Fibroblast of peridontal ligament (primary cell): ENCODE results near the gene VPS35.

Experiments
- DNase-seq: peaks from one replicate; pipeline ENCODE4 v3.0.0-alpha.2; 2010; ENCODE audit errors: extremely low read depth

The VPS35 gene

DNA sequence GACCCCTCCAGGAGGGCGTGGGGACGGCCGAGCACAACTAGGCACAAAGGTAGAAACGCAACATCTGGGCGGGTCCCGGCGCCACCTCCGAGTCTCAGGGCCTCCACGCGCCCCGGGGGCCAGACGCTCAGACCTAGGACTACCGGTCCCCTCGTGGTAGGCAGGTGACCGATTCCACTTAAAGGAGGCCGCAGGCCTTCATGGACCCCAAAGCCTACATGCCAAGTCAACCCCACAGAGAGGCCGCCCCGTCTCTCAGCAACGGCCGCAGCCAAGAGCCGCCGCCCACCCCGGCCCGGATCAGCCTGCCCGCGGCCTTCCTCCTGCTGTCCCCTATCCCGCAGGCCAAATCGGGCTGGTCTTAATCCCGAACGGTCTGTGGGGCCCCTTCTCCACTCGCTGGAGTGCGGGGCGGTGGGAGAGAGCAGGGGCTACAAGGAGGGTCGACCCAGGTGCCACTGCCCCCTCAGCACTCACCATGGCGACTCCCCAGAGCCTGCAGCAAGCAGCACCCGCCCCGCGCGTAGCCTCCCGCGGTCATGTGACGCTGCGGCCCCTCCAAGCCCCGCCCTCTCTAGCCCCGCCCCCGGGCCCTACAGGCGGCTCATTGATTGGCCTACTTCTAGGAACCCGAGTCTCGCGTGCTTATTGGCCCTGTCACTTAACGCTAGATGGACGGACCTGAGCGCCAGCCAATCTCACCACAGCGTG lies at the start of gene VPS35:
Gene VPS35 (minus strand): TSS at position 525 of the 711 bp plus-strand sequence. CDS start 45 bp downstream, at position 480.
- peak; percentile 99 for DNase-seq

DNA sequence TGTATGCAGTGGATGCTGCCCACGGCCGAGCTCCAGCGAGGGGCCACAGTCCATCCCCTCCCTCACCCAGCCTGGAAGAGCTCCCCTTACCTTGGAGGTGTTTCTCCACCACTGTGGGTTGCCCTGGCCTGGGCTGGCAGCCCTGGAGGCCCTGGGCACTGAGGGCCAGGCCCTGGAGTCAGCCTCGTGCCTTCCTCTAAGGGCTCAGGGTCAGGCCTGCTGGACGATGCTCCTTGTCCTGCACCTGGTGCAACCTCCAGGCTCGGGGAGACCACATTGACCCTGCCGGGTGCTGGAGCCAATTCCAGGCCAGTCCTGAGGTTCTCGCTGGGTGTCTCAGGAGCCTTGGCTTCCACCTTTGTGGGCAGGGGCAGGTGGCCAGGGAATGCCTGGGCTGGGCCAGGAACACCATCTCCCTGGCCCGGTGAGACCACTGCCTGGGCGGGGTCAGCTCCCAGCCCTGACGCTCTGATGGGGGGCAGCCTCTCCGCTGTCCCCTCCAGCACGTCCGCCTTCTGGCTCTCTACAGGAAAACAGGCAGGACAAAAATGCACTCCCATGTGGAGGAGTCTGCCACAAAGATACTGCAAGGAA lies 48.7 kb upstream of the VPS35 start:
- DNase-seq: no peak

DNA sequence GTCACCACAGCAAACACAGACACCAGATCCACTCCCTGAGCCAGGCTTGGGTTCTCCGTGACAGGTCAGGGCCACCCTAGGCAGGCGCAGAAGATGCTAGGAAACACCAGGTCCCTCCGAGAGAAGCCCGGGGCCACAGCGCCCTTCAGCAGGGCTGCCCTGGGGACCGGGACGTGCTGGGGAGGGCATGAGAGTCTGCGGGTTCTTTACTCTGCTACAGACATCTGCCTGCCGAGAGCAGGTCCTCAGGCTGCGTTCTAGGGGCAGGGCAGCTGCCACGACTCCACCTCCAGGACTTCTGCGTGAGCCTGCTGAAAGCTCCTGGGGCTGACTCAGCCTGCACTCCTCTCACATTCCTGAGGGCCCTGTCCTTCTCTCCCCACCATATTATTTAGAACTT lies 47.7 kb upstream of the VPS35 start:
- no peak for DNase-seq

DNA sequence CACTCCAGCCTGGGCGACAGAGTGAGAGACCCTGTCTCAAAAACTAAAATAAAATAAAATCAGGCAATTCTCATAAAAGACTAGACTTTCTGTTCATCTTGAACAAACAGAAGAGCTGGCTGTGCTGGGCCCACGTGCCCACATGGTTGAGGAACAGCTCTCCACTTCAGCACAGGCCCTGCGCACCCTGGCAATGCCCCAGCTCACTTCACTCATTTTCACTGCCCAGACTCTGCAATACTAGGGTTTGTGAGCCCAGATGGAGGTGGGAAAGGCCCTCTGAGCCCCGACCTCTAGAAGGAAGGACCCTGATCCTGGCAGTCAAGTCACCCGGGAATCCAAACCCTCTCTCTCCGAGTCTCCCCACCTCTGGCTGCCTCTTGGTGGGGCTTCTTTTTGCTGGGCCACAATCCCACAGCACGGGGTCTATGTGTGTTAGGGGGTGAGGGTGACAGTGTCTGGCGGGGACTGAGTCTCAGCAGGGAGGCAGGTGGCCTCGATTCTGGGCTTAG lies 44.4 kb upstream of the VPS35 start:
- DNase-seq: no peak

DNA sequence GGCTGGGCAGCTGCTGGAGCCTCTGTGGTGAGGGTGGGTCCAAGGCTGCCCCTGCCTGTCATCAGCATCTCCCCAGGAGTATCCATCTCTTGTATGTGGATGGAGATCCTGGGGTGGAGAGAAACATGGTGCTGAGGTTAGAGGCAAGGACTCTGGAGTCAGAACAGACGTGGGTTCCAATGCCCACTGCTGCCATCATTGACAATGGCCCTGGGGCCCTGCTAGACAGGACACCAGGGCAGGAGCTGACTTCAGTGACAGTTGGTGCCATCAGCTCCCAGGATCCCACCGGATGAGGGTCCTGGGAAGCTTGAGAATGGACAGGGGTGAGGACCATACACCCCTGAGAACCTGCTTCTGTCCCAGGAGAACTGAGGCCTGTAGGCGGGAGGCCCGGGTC lies 43.6 kb upstream of the VPS35 start:
- DNase-seq: no peak

DNA sequence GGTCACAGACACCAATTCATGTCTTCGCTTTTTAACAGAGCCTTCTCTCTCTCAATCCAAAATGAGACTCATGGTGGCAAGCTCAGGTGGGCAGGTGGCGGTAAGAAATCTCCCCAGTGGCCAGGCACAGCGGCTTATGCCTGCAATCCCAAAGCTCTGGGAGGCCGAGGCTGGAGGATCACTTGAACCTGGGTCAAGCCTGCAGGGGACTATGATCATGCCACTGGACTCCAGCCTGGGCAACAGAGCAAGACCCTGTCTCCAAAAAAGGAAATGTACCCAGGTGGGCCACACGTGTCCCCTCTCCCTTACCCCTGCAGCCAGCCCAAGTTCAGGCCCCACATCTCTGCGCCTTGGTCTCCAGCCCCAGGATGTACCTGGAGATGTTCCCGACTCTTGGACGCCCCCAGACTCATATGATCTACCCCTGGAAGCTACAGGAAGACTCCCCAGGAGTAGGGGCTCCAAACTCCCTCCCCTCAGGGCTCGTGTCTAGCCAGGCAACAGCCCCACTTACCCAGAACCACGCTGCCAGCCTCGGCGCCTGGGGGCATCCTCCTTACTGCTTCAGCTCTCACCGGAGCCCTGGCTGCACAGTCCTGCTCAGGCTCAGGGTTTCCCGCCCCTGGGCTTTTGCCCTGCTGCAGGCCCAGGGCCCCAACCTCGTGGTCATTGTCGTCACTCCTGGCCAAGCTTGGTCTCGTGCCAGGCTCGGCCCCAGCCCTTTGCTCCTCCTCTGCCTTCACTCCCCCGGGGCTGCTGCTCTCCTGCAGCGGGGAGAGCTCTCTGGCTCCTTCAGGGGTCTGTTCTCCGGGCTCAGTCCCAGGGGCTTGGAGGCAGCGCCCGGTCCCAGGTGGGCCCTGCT lies 42.9 kb upstream of the VPS35 start:
- no peak for DNase-seq

DNA sequence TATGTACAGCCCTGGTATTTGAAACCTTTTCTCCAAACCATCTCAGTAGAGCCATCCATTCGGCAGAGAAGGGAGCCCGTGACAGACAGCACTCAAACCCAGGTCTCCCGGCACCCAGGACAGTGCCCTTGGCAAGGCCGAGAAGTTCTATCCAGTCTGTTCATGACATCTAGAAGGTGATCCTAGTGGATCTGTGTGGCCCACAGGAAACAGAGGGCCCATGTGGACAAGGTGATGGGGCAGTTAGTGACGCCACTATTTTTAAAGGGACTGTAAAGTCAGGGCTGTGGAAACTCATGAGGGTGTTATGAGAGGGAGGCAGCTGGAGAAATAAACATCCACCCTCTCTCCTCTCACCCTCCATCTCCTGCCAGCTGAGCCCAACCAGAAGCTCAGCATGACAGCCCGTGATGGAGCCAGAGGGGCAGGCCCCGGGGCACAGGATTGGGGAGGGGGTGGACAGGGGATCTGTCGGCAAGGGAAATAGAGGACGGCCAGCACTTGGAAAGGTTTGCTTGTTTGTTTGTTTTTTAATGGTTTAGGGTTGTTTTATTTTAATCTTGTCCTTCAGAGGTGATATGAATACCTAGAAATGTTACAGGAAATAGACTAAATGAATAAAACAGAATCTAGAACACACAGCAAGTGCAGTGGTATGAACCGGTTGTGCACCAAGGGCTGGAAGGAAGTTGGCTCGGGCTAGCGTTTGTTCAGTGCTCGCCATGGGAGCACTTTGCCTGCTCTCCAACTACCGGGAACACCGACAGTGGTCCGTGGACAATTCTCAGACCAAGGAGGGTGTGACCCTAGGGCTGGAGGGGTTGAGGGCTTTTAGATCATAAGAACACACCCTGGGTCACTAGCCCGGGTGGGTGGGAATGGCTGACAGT lies 42.1 kb upstream of the VPS35 start:
- no peak for DNase-seq

DNA sequence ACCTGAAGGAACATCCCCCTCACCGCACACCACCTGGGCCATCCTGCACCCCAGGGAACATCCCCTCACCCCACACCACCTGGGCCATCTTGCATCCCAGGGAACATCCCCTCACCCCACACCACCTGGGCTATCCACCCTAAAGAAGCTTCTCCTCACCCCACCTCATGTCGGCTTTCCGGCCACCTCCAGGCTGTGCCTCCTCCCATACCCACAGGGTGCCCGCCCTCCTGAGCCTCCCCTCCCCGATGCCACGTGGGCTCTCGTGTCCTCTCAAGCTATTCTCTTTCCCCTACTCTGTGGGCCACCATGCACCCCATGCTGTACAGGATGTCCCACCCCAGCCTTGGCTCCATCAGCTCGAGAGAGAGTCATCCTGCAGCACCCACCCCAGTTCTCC lies 41.1 kb upstream of the VPS35 start:
- no peak for DNase-seq

DNA sequence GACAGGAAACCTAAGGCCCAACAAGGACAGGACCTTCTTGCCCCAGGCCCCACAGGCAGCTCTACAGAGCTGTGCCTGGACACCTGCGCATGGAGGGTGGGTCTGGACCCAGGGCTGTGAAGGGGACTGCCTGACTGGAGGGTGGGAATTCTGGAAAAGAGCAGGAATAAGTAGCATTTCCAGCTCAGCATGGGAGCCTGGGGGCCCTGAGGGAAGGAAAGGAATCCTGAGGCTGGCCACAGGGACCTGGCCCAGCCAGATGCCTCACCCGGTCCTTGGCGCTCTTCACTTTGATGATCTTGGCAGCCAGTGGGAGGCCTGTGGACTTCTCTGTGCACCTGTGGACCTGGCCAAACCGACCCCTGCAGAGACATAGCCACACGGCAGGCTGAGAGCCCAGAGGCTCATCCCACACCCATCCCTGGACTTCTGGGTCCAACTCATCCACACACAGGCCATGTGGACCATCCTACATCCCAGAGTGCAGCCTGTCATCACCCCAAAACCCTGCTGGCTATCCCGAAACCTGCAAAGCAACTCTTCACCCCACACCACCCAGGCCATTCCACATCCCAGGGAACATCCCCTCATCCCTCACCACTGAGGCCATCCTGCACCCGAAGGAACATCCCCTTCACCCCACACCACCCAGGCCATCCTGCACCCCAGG lies 40.5 kb upstream of the VPS35 start:
- DNase-seq: no peak

DNA sequence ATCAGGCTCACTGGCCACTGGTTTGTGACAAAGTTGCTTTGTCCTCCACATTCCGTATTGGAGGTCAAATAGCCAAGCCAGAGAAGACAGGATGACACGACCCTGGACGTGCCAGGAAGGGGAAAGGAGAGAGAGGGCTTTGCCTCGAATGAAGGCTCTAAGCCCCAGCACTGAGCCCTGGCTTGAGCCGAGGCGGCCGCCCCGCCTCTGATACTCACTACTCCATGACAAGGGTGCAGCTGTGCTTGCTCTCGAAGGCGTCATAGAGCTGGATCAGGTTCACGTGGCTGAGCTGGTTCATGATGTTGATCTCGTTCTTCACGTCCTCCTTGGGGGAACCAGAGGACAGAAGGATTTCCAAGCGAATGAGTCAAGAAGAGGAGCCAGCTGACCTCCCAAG lies 39.8 kb upstream of the VPS35 start:
- no peak for DNase-seq

DNA sequence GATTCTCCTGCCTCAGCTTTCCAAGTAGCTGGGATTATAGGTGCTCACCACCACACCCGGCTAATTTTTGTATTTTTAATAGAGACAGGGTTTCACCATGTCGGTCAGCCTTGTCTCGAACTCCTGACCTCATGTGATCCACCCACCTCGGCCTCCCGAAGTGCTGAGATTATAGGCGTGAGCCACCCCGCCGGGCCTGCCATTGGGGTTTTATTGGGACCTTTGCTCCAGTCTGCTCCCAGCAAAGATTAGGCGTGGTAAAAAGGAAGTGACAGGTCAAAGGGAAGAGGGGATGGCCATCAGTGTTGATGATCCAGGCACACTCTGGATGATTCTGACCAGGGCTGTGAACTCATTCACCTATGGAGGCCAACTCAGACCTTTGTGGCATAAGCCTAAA lies 38.7 kb upstream of the VPS35 start:
- DNase-seq: no peak

DNA sequence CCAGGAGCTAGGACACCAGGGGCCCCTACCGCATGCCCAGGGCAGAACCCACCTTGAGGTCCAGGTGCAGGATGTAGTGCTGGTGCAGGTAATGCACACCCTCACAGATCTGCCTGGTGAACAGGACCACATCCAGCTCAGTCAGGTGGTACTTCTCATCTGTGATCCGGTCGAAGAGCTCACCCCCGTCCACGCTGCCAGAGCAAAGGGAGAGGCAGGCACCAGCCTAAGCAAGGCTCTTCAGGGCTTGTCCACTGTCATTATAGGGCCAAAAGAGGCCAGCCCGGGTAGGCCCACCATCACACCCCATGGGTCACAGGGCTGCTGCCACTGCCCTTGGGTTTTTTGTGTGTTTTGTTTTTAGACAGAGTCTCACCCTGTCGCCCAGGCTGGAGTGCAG lies 38.2 kb upstream of the VPS35 start:
- no peak for DNase-seq

DNA sequence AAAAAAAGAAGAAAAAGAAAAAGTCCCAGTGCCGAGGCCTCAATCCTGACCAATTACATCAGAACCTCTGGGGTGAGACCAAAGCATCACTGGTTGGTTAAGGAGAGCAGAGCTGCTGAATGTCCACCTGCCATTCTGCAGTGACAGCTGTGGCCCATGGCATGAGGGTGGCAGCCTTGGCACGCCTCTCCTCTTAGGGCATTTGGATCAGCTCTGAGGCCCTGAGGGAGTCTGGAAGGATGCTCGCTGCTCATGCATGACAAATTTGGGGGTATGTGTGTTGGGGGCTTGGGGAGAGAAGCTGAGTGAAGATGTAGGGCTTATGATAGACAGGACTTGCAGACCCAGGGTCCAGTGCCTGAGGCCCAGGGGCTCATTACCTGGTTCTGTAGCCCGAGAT lies 32.9 kb upstream of the VPS35 start:
- no peak for DNase-seq

DNA sequence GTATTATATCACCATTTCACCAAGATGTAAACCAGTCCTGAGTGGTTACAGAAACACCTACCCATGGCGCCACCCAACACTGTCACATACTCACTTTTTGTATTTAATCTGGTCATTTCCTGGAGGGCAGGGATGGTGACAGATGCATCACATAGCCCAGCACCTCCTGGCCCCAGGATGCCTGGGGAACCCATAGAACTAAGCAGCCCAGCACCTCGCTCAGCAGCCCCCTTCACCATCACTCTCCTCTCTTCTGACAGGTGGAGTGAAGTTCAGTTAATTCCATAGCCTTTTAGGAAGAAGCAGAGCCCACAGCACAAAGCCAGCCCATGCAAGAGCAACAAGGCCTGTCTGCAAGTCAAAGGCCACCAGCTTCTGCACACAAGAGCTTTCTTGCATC lies 31.6 kb upstream of the VPS35 start:
- DNase-seq: no peak

DNA sequence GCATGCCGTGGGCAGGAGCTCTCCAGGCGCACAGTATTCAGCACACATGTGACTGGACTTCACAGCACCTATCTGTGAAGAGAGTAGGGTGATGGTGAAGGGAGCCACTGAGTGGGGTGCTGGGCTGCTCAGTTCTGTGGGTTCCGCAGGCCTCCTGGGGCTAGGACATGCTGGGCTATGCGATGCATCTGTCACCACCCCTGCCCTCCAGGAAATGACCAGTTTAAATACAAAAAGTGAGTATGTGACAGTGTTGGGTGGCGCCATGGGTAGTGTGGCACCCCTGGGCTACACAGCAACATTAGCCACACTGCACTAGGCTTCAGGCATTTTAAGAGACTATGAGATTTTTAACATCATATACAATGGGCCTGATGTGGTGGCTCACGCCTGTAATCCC lies 30.6 kb upstream of the VPS35 start:
- no peak for DNase-seq

DNA sequence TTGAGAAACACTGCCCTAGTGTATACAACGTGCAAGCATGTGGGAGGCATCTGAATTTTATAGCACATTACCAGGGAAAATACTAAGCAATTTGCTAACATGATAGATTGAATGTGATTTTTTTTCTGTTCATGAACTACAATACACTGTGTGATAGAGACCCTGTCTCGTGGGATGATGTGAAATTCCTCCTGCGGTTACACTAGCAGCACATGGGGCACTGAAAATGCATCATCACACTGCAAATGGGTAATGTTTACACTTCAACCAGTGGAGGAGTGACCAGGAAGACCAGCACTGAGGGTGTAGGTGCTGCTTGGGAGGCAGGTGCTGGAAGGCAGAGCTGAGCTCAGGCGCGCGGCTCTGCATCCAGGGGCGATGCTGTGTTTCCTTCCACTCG lies 29.2 kb upstream of the VPS35 start:
- no peak for DNase-seq

DNA sequence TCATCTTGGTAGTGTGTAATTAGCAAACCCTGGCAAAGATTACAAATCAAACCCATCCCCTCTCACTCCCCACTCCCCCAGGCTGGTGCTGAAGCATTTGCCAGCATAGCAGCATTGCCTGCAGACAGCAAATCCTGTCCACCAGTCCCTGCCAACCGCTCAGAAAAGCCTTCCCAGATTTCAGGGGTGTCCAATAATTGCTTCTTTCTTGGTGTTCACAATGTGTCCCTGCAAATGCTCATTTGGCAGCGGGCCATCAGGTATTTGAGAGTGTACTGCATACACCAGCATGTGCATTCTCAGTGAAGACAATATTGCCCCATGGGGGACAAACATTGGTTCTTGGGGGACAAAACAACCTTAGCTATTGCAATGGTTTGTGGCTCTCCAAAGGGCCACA lies 28.7 kb upstream of the VPS35 start:
- DNase-seq: no peak

DNA sequence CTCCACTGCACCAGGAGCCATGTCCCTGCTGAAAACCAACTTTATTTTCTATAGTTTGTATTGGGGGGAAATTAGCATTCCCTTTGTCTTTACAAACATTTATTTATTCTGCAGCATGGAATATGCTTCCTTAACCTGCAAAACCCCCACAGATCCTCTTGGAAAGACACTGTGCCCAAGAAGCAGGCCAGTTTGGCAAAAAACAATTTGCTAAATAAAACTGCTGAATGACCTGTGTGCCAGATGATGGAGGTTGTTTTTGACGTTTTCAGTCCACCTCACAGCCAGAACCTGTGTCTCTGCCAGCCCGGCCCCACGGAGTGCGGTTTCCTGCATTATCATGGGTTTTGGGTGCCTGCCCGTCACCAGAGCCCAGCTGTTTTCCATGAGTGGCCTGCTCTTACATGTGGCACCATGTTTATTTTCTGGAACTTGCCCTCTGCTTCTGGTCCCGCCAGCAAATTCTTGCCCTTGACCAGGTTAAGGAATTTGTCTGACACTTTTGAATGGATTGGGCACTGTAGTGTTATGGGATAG lies 26.9 kb upstream of the VPS35 start:
- no peak for DNase-seq

DNA sequence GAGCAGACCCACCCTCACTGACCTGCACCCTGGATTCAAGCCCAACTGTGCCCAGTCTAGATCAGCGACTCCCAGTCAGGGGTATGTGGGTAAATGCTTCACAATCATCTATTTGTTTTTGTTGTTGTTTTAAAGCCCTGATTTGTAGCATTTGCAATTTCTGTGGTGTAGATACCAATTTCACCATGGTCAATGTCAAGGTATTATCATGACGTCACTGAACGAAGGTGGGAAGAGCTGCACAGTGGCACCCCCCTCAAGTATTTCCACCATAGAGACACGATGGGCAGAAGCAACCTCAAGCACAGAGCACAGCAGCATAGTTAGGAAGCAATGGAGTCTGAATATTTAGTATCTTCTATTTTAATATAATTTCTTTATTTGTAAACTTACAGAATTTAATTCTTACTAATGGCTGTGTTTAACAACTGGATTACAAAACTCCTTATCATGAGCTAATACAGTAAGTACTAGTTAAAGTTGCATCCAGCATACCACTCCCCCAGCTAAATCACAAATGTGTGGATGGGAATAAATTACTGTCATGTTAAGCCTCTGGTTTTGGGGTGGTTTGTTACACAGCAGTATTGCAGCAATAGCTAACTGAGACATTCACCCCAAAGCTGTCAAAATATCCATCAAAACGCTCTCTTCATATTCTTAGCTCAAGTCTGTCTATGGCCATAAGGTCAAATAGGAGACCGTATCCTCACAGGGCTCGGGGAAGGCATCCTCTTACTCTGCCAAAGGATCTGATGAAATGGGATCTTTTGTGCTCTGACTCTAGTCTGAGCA lies 26.0 kb upstream of the VPS35 start:
- no peak for DNase-seq

DNA sequence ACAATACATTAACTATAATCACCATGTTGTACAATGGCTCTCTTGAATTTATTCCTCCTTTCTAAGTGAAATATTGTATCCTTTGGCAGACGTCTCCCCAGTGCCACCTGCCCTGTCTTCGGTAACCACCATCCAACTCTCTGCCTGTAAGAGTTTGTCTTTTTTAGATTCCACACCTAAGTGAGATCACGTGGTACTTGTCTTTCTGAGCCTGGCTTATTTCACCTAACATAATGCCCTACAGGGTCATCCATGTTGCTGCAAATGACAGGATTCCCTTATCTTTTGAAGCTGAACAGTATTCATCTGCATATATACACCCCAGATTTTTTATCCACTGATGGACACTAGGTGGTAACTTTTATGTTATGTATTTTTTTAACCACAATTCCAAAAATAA lies 24.7 kb upstream of the VPS35 start:
- DNase-seq: no peak
